Mucosa of gallbladder (tissue), 1 donor: Measurements from ENCODE around the gene PCYOX1L. TPM values are rescaled to one million over a fixed set of nuclear protein-coding genes. Genes with fewer than 3 reads are reported as not detected.

ENCODE experiments used
- total RNA-seq: library from RNA; stranded (reverse); gene quantifications from one replicate; pipeline ENCODE4 v1.2.1, GENCODE V29; 2021
- donor health status: DM: no; HTN: no; CAD: no.

Gene PCYOX1L
- total RNA-seq, 1 donor from 2014 or later = 17.3 TPM

Other genes with a start within 250 kb of the PCYOX1L start
- 15.1 TPM for gene ABLIM3, start 216.6 kb upstream of the PCYOX1L start, total RNA-seq
- gene AFAP1L1, start 86.2 kb upstream of the PCYOX1L start, total RNA-seq = 8.7 TPM
- gene GRPEL2, start 12.5 kb upstream of the PCYOX1L start, total RNA-seq = 15.9 TPM
- 0.52 TPM for gene IL17B, start 21.2 kb downstream of the PCYOX1L start, total RNA-seq
- gene CSNK1A1, start 193.4 kb downstream of the PCYOX1L start, total RNA-seq = 253 TPM
- gene ARHGEF37, start 223.5 kb downstream of the PCYOX1L start, total RNA-seq = 32.8 TPM